ENCODE results near the gene TRAF2. TPM values are rescaled to one million over a fixed set of nuclear protein-coding genes. Genes with fewer than 3 reads are reported as not detected.

The TRAF2 gene
- total RNA-seq, 1 donor from 2014 or later, result 8.8 TPM

DNA sequence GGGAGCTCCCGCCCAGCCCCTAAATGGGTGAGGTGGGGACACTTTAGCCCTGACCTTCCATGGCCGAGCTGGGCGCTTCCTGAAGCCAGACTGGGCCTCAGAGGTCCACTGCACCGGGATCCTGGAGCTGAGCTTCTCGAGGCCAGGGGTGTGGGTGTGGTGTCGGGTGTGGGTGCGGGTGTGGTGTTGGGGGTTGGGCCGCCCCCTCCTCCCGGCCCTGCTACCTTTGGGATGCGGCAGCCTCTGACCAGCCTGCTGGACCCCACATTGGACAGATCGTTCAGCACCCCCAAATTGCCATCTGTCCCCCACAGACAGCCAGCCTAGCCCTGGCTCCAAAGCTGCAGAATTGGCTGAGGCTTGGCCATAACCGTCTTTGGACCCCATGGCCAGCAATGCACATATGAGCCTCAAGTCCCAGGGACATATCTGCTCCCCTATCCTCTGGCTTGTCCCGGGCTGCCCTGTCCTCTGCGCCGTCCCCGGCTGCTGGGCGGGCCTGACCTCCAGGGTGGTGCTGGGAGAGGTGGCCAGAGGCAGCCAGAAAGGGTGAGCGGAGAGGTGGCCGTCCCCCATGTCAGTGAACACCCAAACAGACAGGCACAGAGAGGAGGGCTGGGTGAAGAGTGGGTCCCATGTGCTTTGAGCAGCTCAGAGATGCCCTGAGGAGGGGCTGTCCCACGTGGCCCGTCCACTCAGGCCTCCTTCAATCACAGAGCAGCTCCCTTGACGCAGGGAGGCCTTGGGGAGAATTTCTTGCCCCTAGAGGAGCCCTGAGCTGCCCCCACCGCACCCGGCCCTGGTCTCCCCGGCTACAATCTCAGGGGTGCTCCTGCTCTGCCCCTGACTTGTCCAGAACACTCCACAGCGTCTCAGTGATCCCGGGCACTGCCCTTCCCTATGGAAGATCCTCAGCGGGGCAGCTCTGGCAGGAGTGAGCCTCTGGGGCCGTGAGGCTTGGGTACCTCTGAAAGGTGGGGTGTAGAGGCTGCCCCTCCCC, 87.6 kb downstream of the TRAF2 start:
- DNase-seq (ENCODE audit: low spot score), result no peak

DNA sequence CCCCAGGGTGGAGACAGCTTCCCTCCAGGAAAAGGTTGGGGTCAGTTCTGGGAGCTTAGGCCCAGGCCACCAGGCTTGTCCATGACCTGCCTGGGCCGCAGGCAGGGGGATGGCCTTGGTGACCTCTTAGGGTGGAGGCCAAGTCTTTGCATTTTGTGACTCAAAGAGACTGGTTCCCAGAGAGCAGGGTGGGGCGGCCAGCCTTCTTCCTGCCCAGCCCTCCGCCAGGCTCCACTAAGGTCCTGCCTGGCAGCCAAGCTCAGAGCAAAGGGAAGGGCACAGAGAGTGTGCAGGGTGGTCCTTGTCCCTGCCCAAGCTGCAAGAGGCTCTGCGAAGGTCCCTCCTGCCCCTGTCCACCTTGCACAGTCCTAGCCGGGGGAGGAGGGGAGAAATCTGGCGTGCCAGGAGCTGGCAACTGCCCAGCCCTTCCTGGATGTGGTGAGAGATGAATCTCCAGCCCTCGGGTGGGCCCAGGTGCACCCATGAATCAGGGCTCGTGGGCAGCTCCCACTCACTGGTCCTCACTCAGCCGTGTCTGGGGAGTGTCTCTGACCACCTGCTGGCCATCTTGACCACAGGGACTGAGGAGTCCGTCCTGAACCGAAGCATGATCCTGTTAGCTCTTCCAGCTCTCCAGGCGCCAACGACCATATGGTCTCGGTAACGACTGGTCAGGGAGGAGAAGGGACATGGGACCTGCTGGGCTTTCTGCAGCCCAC, 88.7 kb downstream of the TRAF2 start:
- DNase-seq (ENCODE audit: low spot score), result no peak

DNA sequence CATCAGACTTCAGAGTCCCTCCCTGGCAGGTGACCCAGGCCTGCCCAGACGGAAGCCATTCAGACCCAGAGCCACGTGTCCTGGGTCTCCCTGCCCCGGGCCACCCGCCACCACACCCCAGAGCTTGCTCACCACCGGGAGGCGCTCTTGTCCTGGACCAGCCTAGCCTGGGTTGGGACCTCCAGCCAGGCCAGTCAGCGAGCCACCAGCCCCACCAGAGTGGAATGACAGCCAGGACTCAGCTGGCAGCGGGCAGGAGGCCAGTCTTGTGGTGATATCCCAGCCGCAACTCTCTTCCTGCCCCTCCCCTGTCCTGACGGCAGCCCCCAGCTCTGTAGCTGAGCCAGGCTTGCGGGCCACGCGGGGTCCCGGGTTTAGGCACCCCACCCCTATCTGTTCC, 89.3 kb downstream of the TRAF2 start:
- no peak for DNase-seq (ENCODE audit: low spot score)

Small RNA genes lying within 50 kb of the gene (microRNA-seq; reads per million reads assigned to microRNA genes)
- not detected for gene MIR4479 (ENCODE audit: borderline number of aligned reads)

Other genes starting within 250 kb of the TRAF2 start
- gene EGFL7, start 223.6 kb upstream of the TRAF2 start, total RNA-seq, result 155 TPM
- 547 TPM for gene AGPAT2, start 199.1 kb upstream of the TRAF2 start, total RNA-seq
- gene DIPK1B, start 173.9 kb upstream of the TRAF2 start, total RNA-seq, result 3.9 TPM
- gene LCN10, start 143.6 kb upstream of the TRAF2 start, total RNA-seq, result 9.2 TPM
- gene LCN6, start 138.0 kb upstream of the TRAF2 start, total RNA-seq, result 16.2 TPM
- not detected for gene LCN8, start 128.3 kb upstream of the TRAF2 start, total RNA-seq
- 0.32 TPM for gene LCN15, start 122.0 kb upstream of the TRAF2 start, total RNA-seq
- gene TMEM141, start 95.2 kb upstream of the TRAF2 start, total RNA-seq, result 33.0 TPM
- 0.71 TPM for gene CCDC183, start 90.2 kb upstream of the TRAF2 start, total RNA-seq
- gene RABL6, start 78.6 kb upstream of the TRAF2 start, total RNA-seq, result 54.9 TPM
- gene AJM1, start 44.0 kb upstream of the TRAF2 start, total RNA-seq, result 1.00 TPM
- gene PHPT1, start 37.1 kb upstream of the TRAF2 start, total RNA-seq, result 89.6 TPM
- 1.6 TPM for gene MAMDC4, start 34.2 kb upstream of the TRAF2 start, total RNA-seq
- 215 TPM for gene EDF1, start 20.2 kb upstream of the TRAF2 start, total RNA-seq
- 95.2 TPM for gene FBXW5, start 58.2 kb downstream of the TRAF2 start, total RNA-seq
- gene C8G, start 58.7 kb downstream of the TRAF2 start, total RNA-seq, result not detected
- gene LCN12, start 65.8 kb downstream of the TRAF2 start, total RNA-seq, result not detected
- 249 TPM for gene PTGDS, start 91.0 kb downstream of the TRAF2 start, total RNA-seq
- gene LCNL1, start 96.5 kb downstream of the TRAF2 start, total RNA-seq, result 0.71 TPM
- gene PAXX, start 105.9 kb downstream of the TRAF2 start, total RNA-seq, result 29.4 TPM
- 1.6 TPM for gene CLIC3, start 110.1 kb downstream of the TRAF2 start, total RNA-seq
- 47.2 TPM for gene ABCA2, start 141.7 kb downstream of the TRAF2 start, total RNA-seq
- 0.55 TPM for gene FUT7, start 145.6 kb downstream of the TRAF2 start, total RNA-seq
- 95.3 TPM for gene NPDC1, start 159.7 kb downstream of the TRAF2 start, total RNA-seq
- not detected for gene ENTPD2, start 167.5 kb downstream of the TRAF2 start, total RNA-seq
- gene SAPCD2, start 184.0 kb downstream of the TRAF2 start, total RNA-seq, result 0.42 TPM
- gene UAP1L1, start 191.0 kb downstream of the TRAF2 start, total RNA-seq, result 28.1 TPM
- 33.0 TPM for gene MAN1B1, start 200.5 kb downstream of the TRAF2 start, total RNA-seq
- gene DPP7, start 228.2 kb downstream of the TRAF2 start, total RNA-seq, result 150 TPM

All from mesenteric fat pad (tissue), 1 donor.